CD4-positive, alpha-beta T cell (primary cell): ENCODE measurements around the gene GAL3ST1. TPM values are rescaled to one million over a fixed set of nuclear protein-coding genes. Genes with fewer than 3 reads are reported as not detected.

Experiments
- ATAC-seq: fragments of 200-7000 bp; cut with Tn5 transposase; one replicate; pipeline ENCODE4 v1.10.0; 2022; ENCODE audit warnings: mild to moderate bottlenecking; ENCODE audit not compliant: poor library complexity
- CTCF ChIA-PET: fragments of 350-600 bp; sonication (Branson Sonifier 250); formaldehyde crosslinking; loops from one replicate; lab custom pipeline; 2021; ENCODE audit warnings: antibody characterized with exemption, inconsistent platforms; lab: Charles Lee
- POLR2A ChIA-PET: fragments of 350-600 bp; sonication (Branson Sonifier 250); formaldehyde crosslinking; loops from one replicate; lab custom pipeline; 2021; ENCODE audit warnings: antibody characterized with exemption, inconsistent platforms; lab: Charles Lee
- DNase-seq, 14 experiments: peaks; one replicate each; pipeline ENCODE4 v3.0.0-alpha.2; 2013 to 2020; ENCODE audit warnings: mixed read lengths in 2 of 14
- H3K27ac ChIP-seq, 2 donors: one replicate each; pipeline versions ENCODE4 v1.5.1 to v1.7.0; 2013; ENCODE audit warnings: low read length in 2 of 2, low read depth in 1 of 2, mild to moderate bottlenecking in 1 of 2
- H3K27me3 ChIP-seq, 2 experiments: 1 replicate in 1 of 2; 2 replicates in 1 of 2; pipeline versions ENCODE4 v1.6.1 to v1.7.0; 2013; ENCODE audit warnings: low read length in 2 of 2, control low read depth in 1 of 2, mild to moderate bottlenecking in 1 of 2, moderate library complexity in 1 of 2; ENCODE audit not compliant: insufficient read depth in 2 of 2, control insufficient read depth in 1 of 2
- H3K36me3 ChIP-seq: one replicate; pipeline ENCODE4 v1.6.1; 2013; ENCODE audit warnings: low read length, control low read depth; ENCODE audit not compliant: insufficient read depth
- H3K4me1 ChIP-seq: one replicate; pipeline ENCODE4 v1.6.1; 2013; ENCODE audit warnings: low read length, control low read depth; ENCODE audit not compliant: insufficient read depth
- H3K4me3 ChIP-seq: one replicate; pipeline ENCODE4 v1.5.1; 2013; ENCODE audit warnings: mild to moderate bottlenecking, low read length, moderate library complexity
- H3K9me3 ChIP-seq, 2 experiments: 1 replicate in 1 of 2; 2 replicates in 1 of 2; pipeline versions ENCODE4 v1.6.1 to v1.7.0; 2013; ENCODE audit warnings: low read length in 2 of 2, mild to moderate bottlenecking in 2 of 2, control low read depth in 1 of 2, moderate library complexity in 1 of 2; ENCODE audit not compliant: control insufficient read depth in 1 of 2, insufficient read depth in 1 of 2
- H3K27ac Mint-ChIP-seq: one replicate; pipeline ENCODE4 v1.8.0; 2020; ENCODE audit warnings: mixed read lengths
- H3K27me3 Mint-ChIP-seq: one replicate; pipeline ENCODE4 v1.8.0; 2021; ENCODE audit warnings: mixed read lengths
- H3K36me3 Mint-ChIP-seq: one replicate; pipeline ENCODE4 v1.8.0; 2021; ENCODE audit warnings: low read depth, mixed read lengths
- H3K4me1 Mint-ChIP-seq: one replicate; pipeline ENCODE4 v1.8.0; 2021; ENCODE audit warnings: low read depth, mixed read lengths
- H3K4me3 Mint-ChIP-seq: one replicate; pipeline ENCODE4 v1.8.0; 2020; ENCODE audit warnings: mild to moderate bottlenecking, mixed read lengths
- H3K9me3 Mint-ChIP-seq: one replicate; pipeline ENCODE4 v1.8.0; 2020; ENCODE audit warnings: mixed read lengths
- intact Hi-C, 2 experiments: fragments of 100-400 bp; cut with DNase I in 1 of 2; cut with micrococcal nuclease in 1 of 2; formaldehyde crosslinking; loops; one replicate each; pipeline versions ENCODE4 v1.15.1 to v1.9.0; 2023 to 2025; cut with DNase I, micrococcal nuclease
- total RNA-seq, 174 experiments: library from RNA in 2 of 174; stranded (reverse) in 2 of 174; gene quantifications; one replicate each; pipeline ENCODE4 v1.2.3 and lab custom pipeline; 2021 to 2026
- TF ChIP-seq, protein P1 (sequence below): fragments of 200-600 bp; IDR thresholded peaks from one replicate; pipeline ENCODE4 v1.8.0; 2022; ENCODE audit warnings: antibody characterized with exemption, mild to moderate bottlenecking

GAL3ST1 gene
- total RNA-seq, 2 experiments from 2014 or later: not detected

DNA sequence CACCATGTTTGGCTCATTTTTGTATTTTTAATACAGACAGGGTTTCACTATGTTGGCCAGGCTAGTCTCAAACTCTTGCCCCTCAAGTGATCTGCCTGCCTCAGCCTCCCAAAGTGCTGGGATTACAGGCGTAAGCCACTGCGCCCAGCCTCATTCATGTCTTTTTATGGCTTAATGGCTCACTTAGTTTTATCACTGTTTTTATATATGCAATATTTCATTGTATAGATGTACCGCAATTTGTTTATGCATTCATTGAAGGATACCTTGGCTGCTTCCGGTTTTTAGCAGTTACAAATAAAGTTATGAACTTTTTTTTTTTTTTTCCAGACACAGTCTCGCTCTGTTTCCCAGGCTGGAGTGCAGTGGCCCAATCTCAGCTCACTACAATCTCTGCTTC is 27.0 kb upstream of the GAL3ST1 start:
- peaks cover 6% of the 10 kb centered on the region for H3K4me1 Mint-ChIP-seq
- H3K36me3 Mint-ChIP-seq: no peaks in the 10 kb centered on the region
- Histone ChIP-seq H3K27me3 (no peaks in the 10 kb centered on the region), H3K36me3 (no peaks in the 10 kb centered on the region), H3K9me3 (no peaks in the 10 kb centered on the region), H3K27ac (no peak overlapping the region), H3K4me3 (no peak overlapping the region), H3K4me1 (peaks cover 12% of the 10 kb centered on the region)
- ChIA-PET CTCF (no interaction called here), POLR2A (no interaction called here)
- H3K27me3 Mint-ChIP-seq: no peaks in the 10 kb centered on the region
- no peaks in the 10 kb centered on the region for H3K9me3 Mint-ChIP-seq
- ATAC-seq (no peak), DNase-seq (no peak)
- intact Hi-C loops: loop anchor here in 1 of 2 experiments (10.0 kb wide), 1 partner anchor 207 kb away; the partner anchor contains the start of gene SEC14L2
- H3K4me3 Mint-ChIP-seq: no peak overlapping the region
- no peak overlapping the region for H3K27ac Mint-ChIP-seq
- TF ChIP-seq, protein P1, sequence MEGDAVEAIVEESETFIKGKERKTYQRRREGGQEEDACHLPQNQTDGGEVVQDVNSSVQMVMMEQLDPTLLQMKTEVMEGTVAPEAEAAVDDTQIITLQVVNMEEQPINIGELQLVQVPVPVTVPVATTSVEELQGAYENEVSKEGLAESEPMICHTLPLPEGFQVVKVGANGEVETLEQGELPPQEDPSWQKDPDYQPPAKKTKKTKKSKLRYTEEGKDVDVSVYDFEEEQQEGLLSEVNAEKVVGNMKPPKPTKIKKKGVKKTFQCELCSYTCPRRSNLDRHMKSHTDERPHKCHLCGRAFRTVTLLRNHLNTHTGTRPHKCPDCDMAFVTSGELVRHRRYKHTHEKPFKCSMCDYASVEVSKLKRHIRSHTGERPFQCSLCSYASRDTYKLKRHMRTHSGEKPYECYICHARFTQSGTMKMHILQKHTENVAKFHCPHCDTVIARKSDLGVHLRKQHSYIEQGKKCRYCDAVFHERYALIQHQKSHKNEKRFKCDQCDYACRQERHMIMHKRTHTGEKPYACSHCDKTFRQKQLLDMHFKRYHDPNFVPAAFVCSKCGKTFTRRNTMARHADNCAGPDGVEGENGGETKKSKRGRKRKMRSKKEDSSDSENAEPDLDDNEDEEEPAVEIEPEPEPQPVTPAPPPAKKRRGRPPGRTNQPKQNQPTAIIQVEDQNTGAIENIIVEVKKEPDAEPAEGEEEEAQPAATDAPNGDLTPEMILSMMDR: no peak

DNA sequence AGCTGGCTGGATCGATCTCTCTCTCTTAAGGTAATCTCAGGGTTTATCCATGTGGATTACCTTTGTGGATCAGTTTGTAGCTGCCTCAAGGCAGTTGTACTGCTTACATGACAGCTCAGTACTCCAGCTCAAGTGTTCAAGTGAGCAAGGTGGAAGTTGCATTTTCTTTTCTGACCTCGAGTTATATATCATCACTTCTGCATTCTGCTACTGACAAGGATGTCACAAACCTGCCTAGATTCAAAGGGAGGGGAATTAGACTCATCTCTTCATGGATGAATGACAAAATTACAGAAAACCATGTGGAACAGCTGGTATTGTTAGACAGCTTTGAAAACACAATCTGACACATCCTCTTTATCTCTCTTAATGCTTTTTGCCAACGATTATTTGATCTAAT is 26.5 kb upstream of the GAL3ST1 start:
- Mint-ChIP-seq H3K27ac (no peak overlapping the region), H3K4me1 (peaks cover 6% of the 10 kb centered on the region), H3K27me3 (no peaks in the 10 kb centered on the region), H3K36me3 (no peaks in the 10 kb centered on the region), H3K4me3 (no peak overlapping the region), H3K9me3 (no peaks in the 10 kb centered on the region)
- POLR2A ChIA-PET: interaction anchor here (0.6 kb wide), 1 partner anchor 354 kb away, joined by 3 read pairs; no protein-coding TSS in a partner anchor
- TF ChIP-seq, protein P1: no peak
- Histone ChIP-seq H3K4me1 (peaks cover 7% of the 10 kb centered on the region), H3K27me3 (no peaks in the 10 kb centered on the region), H3K4me3 (no peak overlapping the region), H3K27ac (no peak overlapping the region), H3K36me3 (no peaks in the 10 kb centered on the region), H3K9me3 (no peaks in the 10 kb centered on the region)
- no peak for ATAC-seq
- DNase-seq: no peak
- intact Hi-C loops: loop anchor here in 1 of 2 experiments (10.0 kb wide), 1 partner anchor 206 kb away; the partner anchor contains the start of gene SEC14L2
- CTCF ChIA-PET: no interaction called here

DNA sequence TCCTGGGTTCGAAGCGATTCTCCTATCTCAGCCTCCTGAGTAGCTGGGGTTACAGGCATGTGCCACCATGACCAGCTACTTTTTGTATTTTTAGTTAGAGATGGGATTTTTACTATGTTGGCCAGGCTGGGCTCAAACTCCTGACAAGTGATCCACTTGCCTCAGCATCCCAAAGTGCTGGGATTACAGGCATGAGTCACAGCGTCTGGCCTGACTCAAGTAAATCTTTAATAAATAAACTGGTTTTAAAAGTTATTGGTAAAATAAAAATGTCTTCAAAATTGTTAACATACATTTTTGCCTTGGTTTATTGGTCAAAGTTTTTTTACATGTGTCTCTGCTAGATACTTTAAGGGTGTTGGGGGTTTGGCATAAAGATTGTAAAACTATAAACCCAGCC is 24.5 kb upstream of the GAL3ST1 start:
- Histone ChIP-seq H3K9me3 (no peaks in the 10 kb centered on the region), H3K27ac (no peak overlapping the region), H3K36me3 (no peaks in the 10 kb centered on the region), H3K4me1 (no peaks in the 10 kb centered on the region), H3K4me3 (no peak overlapping the region), H3K27me3 (no peaks in the 10 kb centered on the region)
- ChIA-PET CTCF (no interaction called here), POLR2A (no interaction called here)
- intact Hi-C loops: loop anchor here in 1 of 2 experiments (10.0 kb wide), 3 partner anchors 886 to 1346 kb away; partner anchors contain the start of genes DEPDC5, EIF4ENIF1, PRR14L and YWHAH
- H3K36me3 Mint-ChIP-seq: no peaks in the 10 kb centered on the region
- H3K27me3 Mint-ChIP-seq: no peaks in the 10 kb centered on the region
- no peak overlapping the region for H3K27ac Mint-ChIP-seq
- ATAC-seq (no peak), DNase-seq (no peak)
- no peaks in the 10 kb centered on the region for H3K4me1 Mint-ChIP-seq
- no peak overlapping the region for H3K4me3 Mint-ChIP-seq
- H3K9me3 Mint-ChIP-seq: no peaks in the 10 kb centered on the region
- TF ChIP-seq, protein P1: no peak
